ENCODE results near the gene TPD52L1. TPM values are rescaled to one million over a fixed set of nuclear protein-coding genes. Genes with fewer than 3 reads are reported as not detected.

Gene TPD52L1
- total and polyA plus RNA-seq, 2 experiments from 2014 or later: 22.8 to 24.0 TPM

DNA sequence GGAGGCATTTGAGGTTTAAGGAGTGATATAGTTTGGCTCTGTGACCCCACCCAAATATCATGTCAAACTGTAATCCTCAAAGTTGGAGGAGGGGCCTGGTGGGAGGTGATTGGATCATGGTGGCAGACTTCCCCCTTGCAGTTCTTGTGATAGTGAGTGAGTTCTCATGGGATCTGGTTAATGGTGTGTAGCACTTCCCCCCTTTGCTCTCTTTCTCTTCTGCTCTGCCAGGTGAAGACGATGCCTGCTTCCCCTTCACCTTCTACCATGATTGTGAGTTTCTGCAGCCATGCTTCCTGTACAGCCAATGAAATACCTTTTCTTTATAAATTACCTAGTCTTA, 149.9 kb downstream of the TPD52L1 start:
- Mint-ChIP-seq H3K27me3 (ENCODE audit: insufficient read depth, low read depth, poor library complexity) (peaks cover 5% of the 10 kb centered on the region), H3K4me1 (peaks cover 11% of the 10 kb centered on the region), H3K27ac (no peak overlapping the region), H3K36me3 (ENCODE audit: low read depth) (peaks cover 22% of the 10 kb centered on the region), H3K9me3 (peaks cover 6% of the 10 kb centered on the region; the same call in 2 of the 3 replicates), H3K4me3 (no peak overlapping the region)
- Histone ChIP-seq H2AFZ (no peak overlapping the region), H3K4me3 (no peak overlapping the region), H3K4me2 (no peak overlapping the region), H3K9me2 (ENCODE audit: insufficient read depth) (peaks cover 14% of the 10 kb centered on the region), H4K20me1 (replicated peaks; ENCODE audit: insufficient read depth) (no peaks in the 10 kb centered on the region), H3K27ac (ENCODE audit: low read depth) (no peak overlapping the region), H3K27me3 (ENCODE audit: insufficient read depth) (no peaks in the 10 kb centered on the region), H3F3A (replicated peaks; ENCODE audit: low read depth) (no peaks in the 10 kb centered on the region), H3K4me1 (ENCODE audit: insufficient read depth) (peaks cover 16% of the 10 kb centered on the region; the same call in 1 of the 2 replicates), H3K36me3 (ENCODE audit: insufficient read depth) (peaks cover 15% of the 10 kb centered on the region), H3K79me2 (replicated peaks; ENCODE audit: insufficient read depth) (peaks cover 16% of the 10 kb centered on the region)
- DNase-seq (ENCODE audit: low spot score) (no peak), ATAC-seq (no peak)
- no peak for TF ChIP-seq JUNB (IDR thresholded peaks at IDR 0.05; ENCODE audit: unreplicated experiment)
- no peak for TF ChIP-seq ZNF331 (CRISPR knock-in tag; IDR thresholded peaks at IDR 0.05; ENCODE audit: low read depth)
- TF ChIP-seq ZNF114 (CRISPR knock-in tag; IDR thresholded peaks at IDR 0.05): no peak
- TF ChIP-seq, protein P1, sequence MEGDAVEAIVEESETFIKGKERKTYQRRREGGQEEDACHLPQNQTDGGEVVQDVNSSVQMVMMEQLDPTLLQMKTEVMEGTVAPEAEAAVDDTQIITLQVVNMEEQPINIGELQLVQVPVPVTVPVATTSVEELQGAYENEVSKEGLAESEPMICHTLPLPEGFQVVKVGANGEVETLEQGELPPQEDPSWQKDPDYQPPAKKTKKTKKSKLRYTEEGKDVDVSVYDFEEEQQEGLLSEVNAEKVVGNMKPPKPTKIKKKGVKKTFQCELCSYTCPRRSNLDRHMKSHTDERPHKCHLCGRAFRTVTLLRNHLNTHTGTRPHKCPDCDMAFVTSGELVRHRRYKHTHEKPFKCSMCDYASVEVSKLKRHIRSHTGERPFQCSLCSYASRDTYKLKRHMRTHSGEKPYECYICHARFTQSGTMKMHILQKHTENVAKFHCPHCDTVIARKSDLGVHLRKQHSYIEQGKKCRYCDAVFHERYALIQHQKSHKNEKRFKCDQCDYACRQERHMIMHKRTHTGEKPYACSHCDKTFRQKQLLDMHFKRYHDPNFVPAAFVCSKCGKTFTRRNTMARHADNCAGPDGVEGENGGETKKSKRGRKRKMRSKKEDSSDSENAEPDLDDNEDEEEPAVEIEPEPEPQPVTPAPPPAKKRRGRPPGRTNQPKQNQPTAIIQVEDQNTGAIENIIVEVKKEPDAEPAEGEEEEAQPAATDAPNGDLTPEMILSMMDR (conservative IDR thresholded peaks at IDR 0.05; ENCODE audit: low read depth in 2 of 2): no peak
- no peak for TF ChIP-seq EZH2 (IDR thresholded peaks at IDR 0.05; ENCODE audit: low read depth, unreplicated experiment)
- no peak for TF ChIP-seq NANOG (IDR thresholded peaks at IDR 0.05; ENCODE audit: borderline replicate concordance)
- TF ChIP-seq, protein P2, sequence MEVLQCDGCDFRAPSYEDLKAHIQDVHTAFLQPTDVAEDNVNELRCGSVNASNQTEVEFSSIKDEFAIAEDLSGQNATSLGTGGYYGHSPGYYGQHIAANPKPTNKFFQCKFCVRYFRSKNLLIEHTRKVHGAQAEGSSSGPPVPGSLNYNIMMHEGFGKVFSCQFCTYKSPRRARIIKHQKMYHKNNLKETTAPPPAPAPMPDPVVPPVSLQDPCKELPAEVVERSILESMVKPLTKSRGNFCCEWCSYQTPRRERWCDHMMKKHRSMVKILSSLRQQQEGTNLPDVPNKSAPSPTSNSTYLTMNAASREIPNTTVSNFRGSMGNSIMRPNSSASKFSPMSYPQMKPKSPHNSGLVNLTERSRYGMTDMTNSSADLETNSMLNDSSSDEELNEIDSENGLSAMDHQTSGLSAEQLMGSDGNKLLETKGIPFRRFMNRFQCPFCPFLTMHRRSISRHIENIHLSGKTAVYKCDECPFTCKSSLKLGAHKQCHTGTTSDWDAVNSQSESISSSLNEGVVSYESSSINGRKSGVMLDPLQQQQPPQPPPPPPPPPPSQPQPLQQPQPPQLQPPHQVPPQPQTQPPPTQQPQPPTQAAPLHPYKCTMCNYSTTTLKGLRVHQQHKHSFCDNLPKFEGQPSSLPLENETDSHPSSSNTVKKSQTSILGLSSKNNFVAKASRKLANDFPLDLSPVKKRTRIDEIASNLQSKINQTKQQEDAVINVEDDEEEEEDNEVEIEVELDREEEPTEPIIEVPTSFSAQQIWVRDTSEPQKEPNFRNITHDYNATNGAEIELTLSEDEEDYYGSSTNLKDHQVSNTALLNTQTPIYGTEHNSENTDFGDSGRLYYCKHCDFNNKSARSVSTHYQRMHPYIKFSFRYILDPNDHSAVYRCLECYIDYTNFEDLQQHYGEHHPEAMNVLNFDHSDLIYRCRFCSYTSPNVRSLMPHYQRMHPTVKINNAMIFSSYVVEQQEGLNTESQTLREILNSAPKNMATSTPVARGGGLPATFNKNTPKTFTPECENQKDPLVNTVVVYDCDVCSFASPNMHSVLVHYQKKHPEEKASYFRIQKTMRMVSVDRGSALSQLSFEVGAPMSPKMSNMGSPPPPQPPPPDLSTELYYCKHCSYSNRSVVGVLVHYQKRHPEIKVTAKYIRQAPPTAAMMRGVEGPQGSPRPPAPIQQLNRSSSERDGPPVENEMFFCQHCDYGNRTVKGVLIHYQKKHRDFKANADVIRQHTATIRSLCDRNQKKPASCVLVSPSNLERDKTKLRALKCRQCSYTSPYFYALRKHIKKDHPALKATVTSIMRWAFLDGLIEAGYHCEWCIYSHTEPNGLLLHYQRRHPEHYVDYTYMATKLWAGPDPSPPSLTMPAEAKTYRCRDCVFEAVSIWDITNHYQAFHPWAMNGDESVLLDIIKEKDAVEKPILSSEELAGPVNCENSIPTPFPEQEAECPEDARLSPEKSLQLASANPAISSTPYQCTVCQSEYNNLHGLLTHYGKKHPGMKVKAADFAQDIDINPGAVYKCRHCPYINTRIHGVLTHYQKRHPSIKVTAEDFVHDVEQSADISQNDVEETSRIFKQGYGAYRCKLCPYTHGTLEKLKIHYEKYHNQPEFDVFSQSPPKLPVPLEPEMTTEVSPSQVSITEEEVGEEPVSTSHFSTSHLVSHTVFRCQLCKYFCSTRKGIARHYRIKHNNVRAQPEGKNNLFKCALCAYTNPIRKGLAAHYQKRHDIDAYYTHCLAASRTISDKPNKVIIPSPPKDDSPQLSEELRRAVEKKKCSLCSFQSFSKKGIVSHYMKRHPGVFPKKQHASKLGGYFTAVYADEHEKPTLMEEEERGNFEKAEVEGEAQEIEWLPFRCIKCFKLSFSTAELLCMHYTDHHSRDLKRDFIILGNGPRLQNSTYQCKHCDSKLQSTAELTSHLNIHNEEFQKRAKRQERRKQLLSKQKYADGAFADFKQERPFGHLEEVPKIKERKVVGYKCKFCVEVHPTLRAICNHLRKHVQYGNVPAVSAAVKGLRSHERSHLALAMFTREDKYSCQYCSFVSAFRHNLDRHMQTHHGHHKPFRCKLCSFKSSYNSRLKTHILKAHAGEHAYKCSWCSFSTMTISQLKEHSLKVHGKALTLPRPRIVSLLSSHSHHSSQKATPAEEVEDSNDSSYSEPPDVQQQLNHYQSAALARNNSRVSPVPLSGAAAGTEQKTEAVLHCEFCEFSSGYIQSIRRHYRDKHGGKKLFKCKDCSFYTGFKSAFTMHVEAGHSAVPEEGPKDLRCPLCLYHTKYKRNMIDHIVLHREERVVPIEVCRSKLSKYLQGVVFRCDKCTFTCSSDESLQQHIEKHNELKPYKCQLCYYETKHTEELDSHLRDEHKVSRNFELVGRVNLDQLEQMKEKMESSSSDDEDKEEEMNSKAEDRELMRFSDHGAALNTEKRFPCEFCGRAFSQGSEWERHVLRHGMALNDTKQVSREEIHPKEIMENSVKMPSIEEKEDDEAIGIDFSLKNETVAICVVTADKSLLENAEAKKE (CRISPR knock-in tag; IDR thresholded peaks at IDR 0.05): no peak
- TF ChIP-seq EZH2phosphoT487 (IDR thresholded peaks at IDR 0.05; ENCODE audit: unreplicated experiment): no peak
- no peak for TF ChIP-seq ETS1 (IDR thresholded peaks at IDR 0.05)
- TF ChIP-seq STAT1 (IDR thresholded peaks at IDR 0.05; ENCODE audit: unreplicated experiment): no peak
- no peak for TF ChIP-seq REST (IDR thresholded peaks at IDR 0.05; ENCODE audit: unreplicated experiment)
- TF ChIP-seq CREB1 (CRISPR knock-in tag; IDR thresholded peaks at IDR 0.05; ENCODE audit: low read depth): no peak

Data from GM23338 (cell line).